ENCODE results near the gene EXD3.
"Not testable (repeated sequence)": the region's sequence is repeated elsewhere in the genome, so short reads cannot be mapped to it uniquely, and the experiment has no call there.

The EXD3 gene

GRCh38 chr9:137270929-137271695 is 151.8 kb downstream of the EXD3 start:
- DNase-seq (ENCODE audit: low read depth): no peak

DNA sequence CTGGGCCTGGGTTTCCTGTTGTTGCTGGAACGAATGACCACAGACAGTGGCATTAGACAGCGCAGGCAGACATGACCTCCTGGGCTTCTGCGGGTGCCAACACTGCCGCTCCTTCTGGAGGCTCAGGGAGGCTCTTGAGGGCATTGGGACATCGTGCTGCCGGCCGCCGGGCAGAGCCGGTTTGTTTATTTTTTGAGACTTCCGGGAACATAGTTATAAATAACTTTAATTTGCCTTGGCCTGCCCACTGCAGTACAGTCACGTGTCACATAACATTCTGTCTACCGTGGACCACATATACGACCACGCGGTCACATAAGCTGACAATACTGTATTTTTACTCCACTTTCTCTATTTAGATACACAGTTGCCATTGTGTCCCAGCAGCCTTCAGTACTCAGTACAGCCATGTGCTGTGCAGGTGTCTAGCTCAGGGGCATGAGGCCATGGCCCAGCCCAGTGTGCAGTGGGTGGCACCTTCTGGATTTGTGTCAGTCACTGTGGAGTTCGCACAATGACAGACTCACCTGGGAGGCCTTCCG is 153.7 kb downstream of the EXD3 start:
- DNase-seq (ENCODE audit: low read depth): no peak

DNA sequence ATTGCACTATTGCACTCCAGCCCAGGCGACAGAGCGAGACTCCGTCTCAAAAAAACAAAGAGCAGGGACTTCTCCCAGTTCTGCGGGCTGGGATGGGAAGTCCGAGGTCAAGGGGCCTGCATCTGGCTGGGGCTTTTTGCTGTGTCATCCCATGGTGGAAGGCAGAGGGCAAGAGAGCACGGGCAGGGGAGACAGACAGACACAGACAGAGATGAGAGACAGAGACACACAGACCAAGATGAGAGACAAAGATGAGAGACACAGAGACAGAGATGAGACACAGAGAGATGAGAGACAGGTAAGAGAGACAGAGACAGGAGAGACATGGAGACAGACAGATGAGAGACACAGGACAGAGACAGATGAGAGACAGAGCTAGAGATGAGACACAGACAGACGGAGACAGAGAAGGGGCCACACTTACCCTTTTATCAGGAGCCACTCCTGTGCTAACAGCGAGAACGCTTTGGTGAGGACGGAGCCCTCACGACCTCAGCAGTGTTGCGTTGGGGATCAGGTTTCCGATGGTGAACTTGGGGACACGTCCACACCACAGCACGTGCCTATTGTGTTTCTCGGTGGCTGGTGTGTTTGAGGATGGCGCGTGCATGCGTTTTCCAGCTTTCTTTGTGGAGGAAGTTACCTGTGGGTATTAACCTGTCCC is 154.3 kb downstream of the EXD3 start:
- DNase-seq (ENCODE audit: low read depth): no peak

DNA sequence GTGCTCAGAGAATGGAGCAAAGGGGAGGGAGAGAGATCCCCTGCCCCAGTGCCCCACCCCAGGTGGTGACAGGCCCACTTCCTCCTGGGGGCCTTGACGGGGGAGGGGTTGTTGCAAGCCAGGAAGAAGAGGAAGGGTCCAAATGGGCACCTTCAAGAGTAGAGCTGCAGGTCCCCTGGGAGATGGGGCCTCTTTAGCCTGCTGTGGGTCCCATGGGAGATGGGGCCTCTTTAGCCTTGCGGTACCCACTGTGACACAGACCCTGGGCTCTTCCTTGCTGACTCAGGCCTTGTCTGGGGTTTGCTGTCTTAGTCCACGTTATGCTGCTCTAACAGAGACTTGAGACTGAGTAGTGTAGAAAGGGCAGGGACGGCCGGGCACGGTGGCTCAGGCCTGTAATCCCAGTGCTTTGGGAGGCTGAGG is 155.0 kb downstream of the EXD3 start:
- no peak for DNase-seq (ENCODE audit: low read depth)

DNA sequence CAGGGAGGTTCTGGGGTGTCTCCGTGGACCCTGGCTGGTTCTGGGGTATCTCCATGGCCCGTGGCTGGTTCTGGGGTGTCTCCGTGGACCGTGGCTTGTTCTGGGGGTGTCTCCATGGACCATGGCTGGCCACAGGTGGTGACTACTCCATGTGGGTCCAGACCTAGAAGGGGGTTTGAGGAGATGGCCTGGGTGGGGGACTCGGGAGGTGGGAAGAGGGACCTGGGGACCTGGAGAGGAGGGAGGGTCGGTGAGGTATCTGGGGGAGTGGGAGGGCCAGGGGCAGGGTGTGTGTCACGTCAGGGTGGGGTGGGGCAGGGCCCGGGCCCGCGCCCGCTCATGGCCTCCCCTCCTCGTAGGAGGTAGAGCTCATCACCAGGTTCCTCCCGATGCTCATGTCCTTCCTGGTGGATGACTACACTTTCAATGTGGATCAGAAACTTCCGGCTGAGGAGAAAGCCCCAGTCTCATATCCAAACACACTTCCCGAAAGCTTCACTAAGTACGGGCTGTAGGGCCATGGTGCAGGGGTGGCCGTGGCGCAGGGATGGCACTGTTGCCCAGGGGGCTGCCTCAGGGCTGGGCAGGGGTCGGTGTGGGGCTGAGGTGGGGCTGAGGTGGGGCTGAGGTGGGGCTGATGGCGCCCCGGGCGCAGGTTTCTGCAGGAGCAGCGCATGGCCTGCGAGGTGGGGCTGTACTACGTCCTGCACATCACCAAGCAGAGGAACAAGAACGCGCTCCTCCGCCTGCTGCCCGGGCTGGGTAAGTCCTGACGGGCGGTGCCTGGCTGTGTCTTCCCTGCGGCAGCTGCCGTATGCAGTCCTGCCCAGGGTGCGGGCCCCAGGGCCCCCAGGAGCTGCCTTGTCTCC is 156.1 kb downstream of the EXD3 start:
- no peak for DNase-seq (ENCODE audit: low read depth)

DNA sequence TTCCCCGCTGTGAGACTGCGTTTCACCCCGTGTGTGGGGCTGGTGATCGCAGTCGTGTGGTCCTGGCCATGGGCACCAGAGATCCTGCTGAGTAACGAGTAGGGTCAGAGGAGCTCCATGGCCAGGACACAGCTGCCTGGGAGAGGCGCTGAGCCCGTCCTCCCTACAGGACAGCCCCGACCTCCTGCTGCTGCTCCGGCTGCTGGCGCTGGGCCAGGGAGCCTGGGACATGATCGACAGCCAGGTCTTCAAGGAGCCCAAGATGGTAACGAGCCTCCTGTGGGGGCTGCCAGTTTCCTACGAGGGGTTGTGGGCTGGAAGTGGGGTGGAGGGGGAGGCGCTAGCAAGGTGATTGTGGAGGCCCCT is 156.8 kb downstream of the EXD3 start:
- no peak for DNase-seq (ENCODE audit: low read depth)

DNA sequence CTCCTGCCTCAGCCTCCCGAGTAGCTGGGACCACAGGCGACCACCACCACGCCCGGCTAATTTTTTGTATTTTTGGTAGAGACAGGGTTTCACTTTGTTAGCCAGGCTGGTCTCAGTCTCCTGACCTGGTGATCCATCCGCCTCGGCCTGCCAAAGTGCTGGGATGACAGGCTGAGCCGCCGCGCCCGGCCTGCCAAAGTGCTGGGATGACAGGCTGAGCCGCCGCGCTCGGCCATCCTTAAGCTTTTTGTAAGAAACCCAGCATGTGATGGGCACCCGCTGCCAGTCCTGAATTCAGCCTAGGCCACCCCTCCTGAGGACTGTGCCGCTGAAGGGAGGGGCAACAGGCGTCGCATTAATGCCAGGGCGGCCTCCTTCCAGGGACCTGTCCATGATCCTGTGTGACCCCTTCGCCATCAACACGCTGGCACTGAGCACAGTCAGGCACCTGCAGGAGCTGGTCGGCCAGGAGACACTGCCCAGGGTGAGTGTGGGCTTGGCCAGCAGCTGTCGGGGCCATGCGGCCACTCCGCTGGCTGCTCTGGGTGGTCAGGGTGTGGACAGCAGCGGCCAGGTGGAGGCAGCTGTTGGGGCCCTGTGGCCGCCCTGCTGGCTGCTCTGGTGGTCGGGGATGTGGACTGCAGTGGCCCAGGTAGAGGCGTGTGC is 157.3 kb downstream of the EXD3 start:
- DNase-seq (ENCODE audit: low read depth): no peak

DNA sequence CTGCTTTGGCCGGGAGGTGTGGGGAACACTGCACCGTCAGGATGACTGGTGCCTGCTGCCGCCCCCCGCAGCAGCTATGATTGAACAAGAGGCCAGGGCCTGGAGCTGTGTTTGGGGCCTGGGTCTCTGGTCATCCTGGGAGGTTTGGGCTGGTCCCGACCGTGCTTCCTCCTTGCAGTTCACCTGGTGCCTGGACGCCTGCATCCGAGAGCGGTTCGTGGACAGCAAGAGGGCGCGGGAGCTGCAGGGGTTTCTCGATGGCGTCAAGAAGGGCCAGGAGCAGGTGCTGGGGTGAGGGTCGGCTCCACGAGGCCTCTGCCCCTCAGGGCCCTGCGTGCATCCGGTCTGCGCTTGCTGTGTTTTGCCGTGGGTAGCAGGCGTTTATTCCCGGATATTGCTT is 158.9 kb downstream of the EXD3 start:
- DNase-seq (ENCODE audit: low read depth): no peak

DNA sequence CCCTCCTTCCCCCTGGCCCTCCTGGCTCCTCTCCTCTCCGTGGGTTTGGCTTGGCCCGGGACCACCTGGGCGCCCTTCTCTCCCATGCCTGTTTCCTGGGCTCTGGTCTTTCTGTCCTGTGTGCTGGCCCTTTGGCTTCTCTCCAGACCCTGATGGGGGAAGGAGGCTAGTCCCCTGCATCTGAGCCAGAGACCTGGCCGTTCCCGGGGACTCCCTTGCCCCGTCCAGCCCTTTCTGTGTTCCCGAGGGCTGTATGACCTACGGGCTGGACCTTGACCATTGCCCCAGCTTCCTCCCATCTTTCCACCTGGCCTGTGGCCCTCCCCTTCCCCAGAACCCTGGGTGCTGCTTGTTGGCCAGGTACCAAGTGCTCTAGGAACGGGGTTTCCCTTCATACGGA is 159.5 kb downstream of the EXD3 start:
- no peak for DNase-seq (ENCODE audit: low read depth)

DNA sequence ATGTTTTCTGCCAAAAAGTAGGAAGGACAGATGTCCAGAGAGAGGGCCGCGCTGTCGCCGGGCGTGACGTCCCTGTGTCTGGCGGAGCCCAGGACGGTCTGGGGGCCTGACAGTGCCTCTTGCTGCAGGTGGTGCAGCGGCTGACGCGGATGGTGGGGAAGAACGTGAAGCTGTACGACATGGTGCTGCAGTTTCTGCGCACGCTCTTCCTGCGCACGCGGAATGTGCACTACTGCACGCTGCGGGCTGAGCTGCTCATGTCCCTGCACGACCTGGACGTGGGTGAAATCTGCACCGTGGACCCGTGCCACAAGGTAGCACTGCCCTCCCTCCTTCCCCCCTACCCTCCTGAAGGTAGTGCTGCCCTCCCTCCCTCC is 160.1 kb downstream of the EXD3 start:
- no peak for DNase-seq (ENCODE audit: low read depth)

GRCh38 chr9:137262173-137262908 is 160.6 kb downstream of the EXD3 start:
- DNase-seq (ENCODE audit: low read depth): not testable (repeated sequence)
